ENCODE results near the gene PDK4. TPM values are rescaled to one million over a fixed set of nuclear protein-coding genes. Genes with fewer than 3 reads are reported as not detected.
"Not testable (repeated sequence)": the region's sequence is repeated elsewhere in the genome, so short reads cannot be mapped to it uniquely, and the experiment has no call there.

The PDK4 gene
- total RNA-seq, 1 donor from 2014 or later, result not detected

- H3K27me3 Mint-ChIP-seq (ENCODE audit: insufficient read depth), result no peaks in the 10 kb centered on the region
- no peaks in the 10 kb centered on the region for H3K4me1 Mint-ChIP-seq (ENCODE audit: low read depth)
- H3K36me3 Mint-ChIP-seq (ENCODE audit: low read depth), result no peaks in the 10 kb centered on the region
- H3K27ac Mint-ChIP-seq, result no peak overlapping the region
- intact Hi-C loops (cut with micrococcal nuclease), result no loop called here
- H3K4me3 Mint-ChIP-seq, result no peak overlapping the region
- H3K9me3 Mint-ChIP-seq, result no peaks in the 10 kb centered on the region
- no peak for DNase-seq (ENCODE audit: low spot score)
Observed at GRCh38 chr7:95582578-95583293, 13.6 kb downstream of the PDK4 start.

- Mint-ChIP-seq H3K4me1 (ENCODE audit: low read depth) (no peaks in the 10 kb centered on the region), H3K27me3 (ENCODE audit: insufficient read depth) (no peaks in the 10 kb centered on the region), H3K27ac (no peak overlapping the region), H3K9me3 (no peaks in the 10 kb centered on the region), H3K4me3 (no peak overlapping the region), H3K36me3 (ENCODE audit: low read depth) (no peaks in the 10 kb centered on the region)
- DNase-seq (ENCODE audit: low spot score), result no peak
- intact Hi-C loops (cut with micrococcal nuclease), result no loop called here
Observed at GRCh38 chr7:95581467-95581866, 14.8 kb downstream of the PDK4 start.

DNA sequence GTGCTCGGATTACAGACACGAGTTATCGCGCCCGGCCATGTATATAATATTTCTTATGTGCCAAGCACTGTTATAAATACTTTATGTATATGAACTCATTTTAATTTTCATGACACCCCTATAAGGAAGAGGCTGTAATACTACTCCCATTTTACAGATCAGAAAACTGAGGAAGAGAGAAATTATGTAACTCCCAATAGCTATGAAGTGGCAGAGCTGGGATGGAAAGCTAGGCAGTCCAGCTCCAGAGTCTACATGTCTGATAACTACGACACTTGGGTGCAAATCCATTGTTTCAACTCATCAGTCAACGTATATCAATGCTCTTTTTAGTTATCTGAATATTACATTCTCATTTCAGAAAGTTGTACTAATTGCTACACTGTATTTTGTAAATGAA is 17.0 kb downstream of the PDK4 start:
- Mint-ChIP-seq H3K4me1 (ENCODE audit: low read depth) (no peaks in the 10 kb centered on the region), H3K27me3 (ENCODE audit: insufficient read depth) (no peaks in the 10 kb centered on the region), H3K9me3 (no peaks in the 10 kb centered on the region), H3K4me3 (no peak overlapping the region), H3K27ac (no peak overlapping the region), H3K36me3 (ENCODE audit: low read depth) (no peaks in the 10 kb centered on the region)
- DNase-seq (ENCODE audit: low spot score), result no peak
- intact Hi-C loops (cut with micrococcal nuclease), result no loop called here

DNA sequence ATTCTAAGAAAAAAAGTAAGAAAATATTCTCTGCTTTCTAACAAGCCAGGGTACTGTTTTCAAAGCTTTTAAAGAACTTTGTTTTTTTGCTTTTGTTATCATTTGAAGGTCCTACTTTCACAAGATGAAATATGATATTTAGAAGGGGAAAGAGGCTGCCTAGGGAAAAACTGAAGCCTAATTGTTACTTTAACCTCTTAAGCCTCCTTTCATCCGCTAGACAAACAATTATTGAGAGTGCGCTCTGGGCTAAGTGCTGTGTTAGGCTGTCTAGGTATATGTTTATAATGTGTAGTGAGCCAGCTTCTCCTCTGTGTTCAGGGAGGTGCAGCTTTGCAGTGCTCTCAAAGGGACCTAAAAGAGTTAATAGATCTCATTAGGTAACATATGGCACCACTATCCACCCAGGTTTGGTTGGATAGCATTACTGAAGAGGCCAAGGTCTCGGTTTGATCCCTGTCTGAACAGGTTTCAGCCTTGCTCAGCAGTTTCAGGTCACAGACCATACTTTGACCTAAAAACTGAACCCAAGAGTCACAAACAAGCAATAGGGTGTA is 17.9 kb downstream of the PDK4 start:
- intact Hi-C loops (cut with micrococcal nuclease), result no loop called here
- H3K4me3 Mint-ChIP-seq, result no peak overlapping the region
- no peaks in the 10 kb centered on the region for H3K4me1 Mint-ChIP-seq (ENCODE audit: low read depth)
- no peak overlapping the region for H3K27ac Mint-ChIP-seq
- no peaks in the 10 kb centered on the region for H3K36me3 Mint-ChIP-seq (ENCODE audit: low read depth)
- H3K9me3 Mint-ChIP-seq, result no peaks in the 10 kb centered on the region
- no peak for DNase-seq (ENCODE audit: low spot score)
- no peaks in the 10 kb centered on the region for H3K27me3 Mint-ChIP-seq (ENCODE audit: insufficient read depth)

GRCh38 chr7:95577137-95577536 is 19.2 kb downstream of the PDK4 start:
- no peak for DNase-seq (ENCODE audit: low spot score)
- Mint-ChIP-seq H3K27ac (no peak overlapping the region), H3K9me3 (no peaks in the 10 kb centered on the region), H3K36me3 (ENCODE audit: low read depth) (no peaks in the 10 kb centered on the region), H3K4me3 (no peak overlapping the region), H3K27me3 (ENCODE audit: insufficient read depth) (no peaks in the 10 kb centered on the region), H3K4me1 (ENCODE audit: low read depth) (no peaks in the 10 kb centered on the region)
- intact Hi-C loops (cut with micrococcal nuclease), result no loop called here

GRCh38 chr7:95569720-95570119 is 26.6 kb downstream of the PDK4 start:
- H3K4me1 Mint-ChIP-seq (ENCODE audit: low read depth), result no peaks in the 10 kb centered on the region
- H3K4me3 Mint-ChIP-seq, result no peak overlapping the region
- DNase-seq (ENCODE audit: low spot score), result no peak
- no peak overlapping the region for H3K27ac Mint-ChIP-seq
- no peaks in the 10 kb centered on the region for H3K9me3 Mint-ChIP-seq
- no peaks in the 10 kb centered on the region for H3K36me3 Mint-ChIP-seq (ENCODE audit: low read depth)
- no peaks in the 10 kb centered on the region for H3K27me3 Mint-ChIP-seq (ENCODE audit: insufficient read depth)
- intact Hi-C loops (cut with micrococcal nuclease), result no loop called here

DNA sequence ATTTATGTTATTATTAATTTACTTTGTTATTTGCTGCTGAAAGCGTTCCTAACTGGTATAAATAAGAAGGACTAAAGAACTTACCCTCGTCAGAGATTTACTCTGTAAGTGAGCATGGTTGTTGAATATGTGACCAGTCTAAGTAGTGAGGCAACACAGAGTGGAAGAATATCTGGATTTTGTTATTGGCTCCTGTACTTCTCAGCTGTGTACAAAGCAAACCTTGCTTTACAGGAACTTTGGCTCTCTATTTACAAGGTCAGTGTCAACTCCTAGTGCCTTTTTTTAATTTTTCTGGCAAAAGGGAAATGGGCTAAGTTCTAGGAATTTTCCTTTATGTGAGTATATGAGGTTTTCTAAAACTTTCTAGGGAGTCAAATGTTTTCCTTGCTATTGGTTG is 35.6 kb downstream of the PDK4 start:
- Mint-ChIP-seq H3K27me3 (ENCODE audit: insufficient read depth) (no peaks in the 10 kb centered on the region), H3K27ac (no peak overlapping the region), H3K4me3 (no peak overlapping the region), H3K36me3 (ENCODE audit: low read depth) (no peaks in the 10 kb centered on the region), H3K9me3 (no peaks in the 10 kb centered on the region), H3K4me1 (ENCODE audit: low read depth) (no peaks in the 10 kb centered on the region)
- intact Hi-C loops (cut with micrococcal nuclease), result no loop called here
- no peak for DNase-seq (ENCODE audit: low spot score)

GRCh38 chr7:95558864-95559263 is 37.5 kb downstream of the PDK4 start:
- H3K9me3 Mint-ChIP-seq, result no peaks in the 10 kb centered on the region
- no peaks in the 10 kb centered on the region for H3K27me3 Mint-ChIP-seq (ENCODE audit: insufficient read depth)
- intact Hi-C loops (cut with micrococcal nuclease), result no loop called here
- no peaks in the 10 kb centered on the region for H3K4me1 Mint-ChIP-seq (ENCODE audit: low read depth)
- DNase-seq (ENCODE audit: low spot score), result no peak
- no peak overlapping the region for H3K27ac Mint-ChIP-seq
- no peak overlapping the region for H3K4me3 Mint-ChIP-seq
- no peaks in the 10 kb centered on the region for H3K36me3 Mint-ChIP-seq (ENCODE audit: low read depth)

GRCh38 chr7:95556777-95557176 is 39.5 kb downstream of the PDK4 start:
- intact Hi-C loops (cut with micrococcal nuclease), result no loop called here
- H3K4me3 Mint-ChIP-seq, result no peak overlapping the region
- H3K27me3 Mint-ChIP-seq (ENCODE audit: insufficient read depth), result no peaks in the 10 kb centered on the region
- no peak overlapping the region for H3K27ac Mint-ChIP-seq
- H3K9me3 Mint-ChIP-seq, result no peaks in the 10 kb centered on the region
- no peaks in the 10 kb centered on the region for H3K4me1 Mint-ChIP-seq (ENCODE audit: low read depth)
- no peaks in the 10 kb centered on the region for H3K36me3 Mint-ChIP-seq (ENCODE audit: low read depth)
- no peak for DNase-seq (ENCODE audit: low spot score)

DNA sequence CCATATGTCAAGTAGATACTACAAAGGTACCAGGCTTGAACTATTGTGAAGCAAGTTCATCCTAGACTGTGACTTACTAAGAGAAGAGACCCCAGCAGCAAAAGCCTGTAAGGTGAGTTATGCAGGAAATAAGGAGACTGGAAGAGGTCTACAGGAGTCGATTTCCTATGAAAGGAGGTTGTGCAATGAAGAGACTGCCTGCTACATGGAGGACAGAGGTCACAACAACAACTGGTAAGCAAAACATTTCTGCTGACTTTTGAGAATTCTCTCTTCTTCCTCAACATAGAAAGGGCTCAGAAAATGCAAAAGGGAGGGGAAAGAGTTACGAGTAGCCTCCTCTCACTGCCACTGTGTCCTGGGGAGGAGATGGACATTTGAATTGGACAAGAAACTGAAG is 42.4 kb downstream of the PDK4 start:
- intact Hi-C loops (cut with micrococcal nuclease), result no loop called here
- Mint-ChIP-seq H3K4me1 (ENCODE audit: low read depth) (no peaks in the 10 kb centered on the region), H3K36me3 (ENCODE audit: low read depth) (no peaks in the 10 kb centered on the region), H3K9me3 (no peaks in the 10 kb centered on the region), H3K27me3 (ENCODE audit: insufficient read depth) (no peaks in the 10 kb centered on the region), H3K27ac (no peak overlapping the region), H3K4me3 (no peak overlapping the region)
- no peak for DNase-seq (ENCODE audit: low spot score)

GRCh38 chr7:95552010-95552926 is 44.0 kb downstream of the PDK4 start:
- H3K4me1 Mint-ChIP-seq (ENCODE audit: low read depth); H3K9me3 Mint-ChIP-seq; intact Hi-C loops (cut with micrococcal nuclease); H3K4me3 Mint-ChIP-seq; H3K27ac Mint-ChIP-seq; DNase-seq (ENCODE audit: low spot score); H3K27me3 Mint-ChIP-seq (ENCODE audit: insufficient read depth); H3K36me3 Mint-ChIP-seq (ENCODE audit: low read depth): not testable (repeated sequence)

DNA sequence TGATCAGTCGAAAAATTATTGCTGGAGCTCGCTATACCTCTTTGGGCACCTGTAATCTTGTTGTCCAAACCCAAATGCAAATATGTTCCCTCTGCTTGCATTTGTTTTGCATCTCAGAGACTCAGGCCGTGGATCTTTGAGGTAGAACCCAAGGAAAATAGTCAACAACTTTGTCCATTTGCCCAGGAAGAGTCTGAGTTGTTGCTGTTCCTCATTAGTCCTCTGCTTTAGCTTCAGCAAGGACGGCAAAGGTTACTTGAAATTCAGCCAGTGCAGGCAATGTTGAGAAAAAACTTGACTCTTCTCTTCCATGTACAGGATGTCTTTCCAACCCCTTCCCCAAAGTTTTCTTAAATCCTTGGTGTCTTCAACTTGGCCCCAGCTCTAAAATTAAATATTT is 45.8 kb downstream of the PDK4 start:
- intact Hi-C loops (cut with micrococcal nuclease), result no loop called here
- no peak for DNase-seq (ENCODE audit: low spot score)
- no peaks in the 10 kb centered on the region for H3K4me1 Mint-ChIP-seq (ENCODE audit: low read depth)

GRCh38 chr7:95549818-95550529 is 46.3 kb downstream of the PDK4 start:
- Mint-ChIP-seq H3K4me1 (ENCODE audit: low read depth) (no peaks in the 10 kb centered on the region), H3K36me3 (ENCODE audit: low read depth) (no peaks in the 10 kb centered on the region), H3K4me3 (no peak overlapping the region), H3K9me3 (no peaks in the 10 kb centered on the region), H3K27ac (no peak overlapping the region), H3K27me3 (ENCODE audit: insufficient read depth) (no peaks in the 10 kb centered on the region)
- intact Hi-C loops (cut with micrococcal nuclease), result no loop called here
- DNase-seq (ENCODE audit: low spot score), result no peak

More for the DNA sequence above, 45.8 kb downstream of the PDK4 start:
- Mint-ChIP-seq H3K27ac (no peak overlapping the region), H3K4me3 (no peak overlapping the region), H3K36me3 (ENCODE audit: low read depth) (no peaks in the 10 kb centered on the region), H3K27me3 (ENCODE audit: insufficient read depth) (no peaks in the 10 kb centered on the region), H3K9me3 (no peaks in the 10 kb centered on the region)

All from activated T-helper 1 cell treated with anti-CD3 and anti-CD28 coated beads, Interleukin-12 subunit alpha, Interleukin-12 subunit beta, Interleukin-2, Interleukin-4 antibody, amounts not matched to agents 30 ng/mL and 10 ng/mL and 1 ng/mL, durations not matched to agents 14 hours and 24 hours and 36 hours (primary cell).